Subcutaneous abdominal adipose tissue (tissue), 5 donors: Measurements from ENCODE around the gene LGR6.

Source experiments
- H3K27ac ChIP-seq: one replicate; pipeline ENCODE4 v1.7.0; 2013; ENCODE audit warnings: low read depth, mild to moderate bottlenecking, inconsistent platforms, low read length, moderate library complexity
- H3K27me3 ChIP-seq, 5 donors: one replicate each; pipeline ENCODE4 v1.7.0; 2013; ENCODE audit warnings: low read length in 5 of 5, inconsistent platforms in 1 of 5; ENCODE audit not compliant: control insufficient read depth in 5 of 5, insufficient read depth in 4 of 5
- H3K36me3 ChIP-seq, 5 donors: one replicate each; pipeline ENCODE4 v1.7.0; 2013; ENCODE audit warnings: low read length in 5 of 5; ENCODE audit not compliant: control insufficient read depth in 5 of 5, insufficient read depth in 5 of 5
- H3K4me1 ChIP-seq, 5 donors: one replicate each; pipeline ENCODE4 v1.7.0; 2013; ENCODE audit warnings: low read length in 5 of 5, mild to moderate bottlenecking in 3 of 5, moderate library complexity in 1 of 5; ENCODE audit not compliant: control insufficient read depth in 5 of 5, insufficient read depth in 5 of 5
- H3K4me3 ChIP-seq, 5 donors: one replicate each; pipeline ENCODE4 v1.7.0; 2013; ENCODE audit warnings: low read length in 5 of 5, low read depth in 1 of 5
- H3K9ac ChIP-seq, 5 donors: one replicate each; pipeline ENCODE4 v1.7.0; 2013; ENCODE audit warnings: low read length in 5 of 5, mild to moderate bottlenecking in 4 of 5, moderate library complexity in 3 of 5
- H3K9me3 ChIP-seq, 5 donors: one replicate each; pipeline ENCODE4 v1.7.0; 2013; ENCODE audit warnings: low read length in 5 of 5; ENCODE audit not compliant: control insufficient read depth in 5 of 5
- donor health status: healthy.
- donor health status: healthy.
- donor health status: healthy.
- donor health status: healthy.
- donor health status: healthy.

Gene LGR6

DNA sequence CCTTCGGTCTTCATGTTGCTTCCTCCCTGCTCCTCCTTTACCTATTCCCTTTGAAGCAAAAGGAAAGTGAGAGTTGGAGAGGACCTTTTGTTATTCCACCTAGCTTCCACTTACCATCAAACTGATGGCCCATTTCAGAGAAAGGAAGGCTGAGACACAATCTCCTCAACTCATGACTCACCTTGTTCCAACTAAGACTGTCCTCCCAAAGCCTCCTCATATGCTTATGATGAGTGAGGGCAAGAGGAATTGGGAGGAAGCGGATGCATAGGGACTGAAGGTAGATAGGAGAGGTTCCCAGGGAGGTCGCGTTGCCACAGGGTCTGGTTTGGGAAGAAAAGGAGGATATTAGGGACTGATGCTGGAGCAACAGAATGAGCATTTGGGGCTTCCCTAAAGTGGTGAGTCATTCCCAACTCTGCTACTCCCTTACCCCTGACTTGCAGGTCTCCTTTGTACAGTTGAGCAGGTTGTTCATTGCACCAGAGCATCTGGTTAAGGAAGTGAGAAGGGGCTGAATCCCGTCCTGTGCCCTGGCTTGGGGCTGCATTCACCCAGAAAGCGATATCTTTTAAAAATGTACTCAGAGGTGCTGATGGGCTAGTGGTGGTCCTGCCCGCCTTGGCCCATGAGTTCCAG is 35.0 kb downstream of the LGR6 start:
- H3K36me3 ChIP-seq: no peaks in the 10 kb centered on the region
- no peak overlapping the region for H3K4me3 ChIP-seq
- peaks cover 3 to 11% (median 8%) of the 10 kb centered on the region in 5 donors for H3K27me3 ChIP-seq
- H3K9me3 ChIP-seq: no peaks in the 10 kb centered on the region
- no peak overlapping the region for H3K27ac ChIP-seq
- H3K9ac ChIP-seq: no peak overlapping the region
- H3K4me1 ChIP-seq: no peaks in the 10 kb centered on the region

- H3K27ac ChIP-seq: no peak overlapping the region
- no peaks in the 10 kb centered on the region for H3K4me1 ChIP-seq
- H3K36me3 ChIP-seq: no peaks in the 10 kb centered on the region
- H3K9ac ChIP-seq: no peak overlapping the region
- no peaks in the 10 kb centered on the region for H3K9me3 ChIP-seq
- H3K4me3 ChIP-seq: no peak overlapping the region
- H3K27me3 ChIP-seq: peaks cover 3 to 11% (median 8%) of the 10 kb centered on the region in 5 donors
These were observed 35.8 kb downstream of the LGR6 start for GRCh38 chr1:202229376-202229775.

- no peaks in the 10 kb centered on the region for H3K36me3 ChIP-seq
- H3K4me1 ChIP-seq: no peaks in the 10 kb centered on the region
- H3K9me3 ChIP-seq: no peaks in the 10 kb centered on the region
- no peak overlapping the region for H3K9ac ChIP-seq
- H3K27ac ChIP-seq: no peak overlapping the region
- peaks cover 3 to 11% (median 8%) of the 10 kb centered on the region in 5 donors for H3K27me3 ChIP-seq
- no peak overlapping the region for H3K4me3 ChIP-seq
These were observed 36.7 kb downstream of the LGR6 start for GRCh38 chr1:202230061-202230938.

DNA sequence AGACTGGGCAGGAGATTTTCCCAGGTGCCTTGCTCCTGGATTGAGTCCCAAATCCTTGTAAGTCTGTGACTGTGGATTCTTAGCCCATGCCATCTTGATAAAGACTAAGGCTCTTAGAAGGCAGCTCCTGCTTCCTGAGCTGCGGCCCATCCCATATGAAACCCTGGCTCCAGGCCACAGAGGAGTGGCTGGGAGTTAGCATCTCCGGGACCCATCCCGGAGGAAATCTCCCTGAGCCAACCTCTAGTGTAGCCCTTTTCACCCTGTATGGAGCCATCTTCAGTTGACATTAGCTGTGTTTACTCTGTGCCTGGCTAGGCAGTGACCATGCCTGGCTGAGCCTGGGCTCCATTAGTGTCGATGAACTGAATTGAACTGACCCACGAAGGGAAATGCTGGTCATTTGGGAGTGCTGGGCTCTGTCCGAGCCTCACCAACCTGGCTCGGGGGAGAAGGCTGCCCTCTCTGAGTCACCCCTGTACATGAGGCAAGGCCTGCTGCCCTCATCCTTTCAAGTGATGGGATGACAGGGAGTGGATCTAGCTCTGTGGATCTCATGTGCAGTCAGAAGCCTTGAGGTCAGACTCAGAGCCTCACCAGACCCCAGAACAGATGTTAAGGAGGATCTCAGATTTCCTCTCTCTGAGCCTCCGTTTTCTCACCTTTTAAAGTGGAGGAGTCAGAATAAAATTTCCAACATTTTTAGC is 37.5 kb downstream of the LGR6 start:
- Histone ChIP-seq H3K4me3 (no peak overlapping the region), H3K27me3 (peaks cover 9 to 17% (median 13%) of the 10 kb centered on the region in 5 donors), H3K4me1 (no peaks in the 10 kb centered on the region), H3K36me3 (no peaks in the 10 kb centered on the region), H3K9me3 (no peaks in the 10 kb centered on the region), H3K9ac (no peak overlapping the region), H3K27ac (no peak overlapping the region)

DNA sequence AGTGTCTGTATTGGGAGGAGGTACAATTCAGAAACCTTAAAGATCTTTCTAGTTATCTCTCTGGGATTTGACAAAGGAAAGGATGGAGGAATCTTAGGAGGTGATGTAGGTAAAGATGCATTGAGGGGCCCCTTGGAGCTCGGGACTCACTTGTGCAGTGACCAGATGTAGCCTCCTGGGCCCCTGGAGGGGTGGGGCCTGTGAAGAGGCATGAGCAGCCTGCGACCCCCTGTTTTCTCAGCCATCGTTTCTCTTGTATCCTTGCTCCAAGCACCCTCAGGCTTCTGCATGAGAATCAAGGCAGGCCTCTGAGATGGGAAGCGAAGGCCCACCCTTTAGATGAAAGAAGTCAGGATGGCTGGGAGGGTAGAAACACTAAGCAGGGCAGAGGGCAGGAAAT is 39.6 kb downstream of the LGR6 start:
- Histone ChIP-seq H3K27ac (no peak overlapping the region), H3K9me3 (no peaks in the 10 kb centered on the region), H3K4me3 (no peak overlapping the region), H3K9ac (no peak overlapping the region), H3K4me1 (no peaks in the 10 kb centered on the region), H3K27me3 (peaks cover 15 to 28% (median 25%) of the 10 kb centered on the region in 5 donors), H3K36me3 (no peaks in the 10 kb centered on the region)

DNA sequence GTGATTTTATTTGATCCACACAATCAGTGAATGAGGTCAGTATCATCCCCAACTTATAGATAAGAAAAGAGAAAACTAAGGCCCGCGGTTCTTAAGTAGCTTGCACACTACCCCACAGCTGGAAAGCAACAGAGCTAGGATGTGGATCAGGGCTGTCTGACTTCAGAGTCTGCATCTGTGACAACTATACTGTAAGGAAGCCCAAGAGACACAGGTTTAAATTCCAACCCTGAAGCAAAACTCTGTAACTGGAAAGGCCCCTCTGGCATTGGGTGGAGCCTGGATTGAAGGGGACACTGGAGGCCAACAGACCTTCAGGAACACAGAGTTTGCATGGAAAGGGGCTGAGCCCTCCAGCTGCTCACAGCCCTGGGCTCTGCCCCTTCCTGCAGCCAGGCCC is 40.2 kb downstream of the LGR6 start:
- no peak overlapping the region for H3K27ac ChIP-seq

DNA sequence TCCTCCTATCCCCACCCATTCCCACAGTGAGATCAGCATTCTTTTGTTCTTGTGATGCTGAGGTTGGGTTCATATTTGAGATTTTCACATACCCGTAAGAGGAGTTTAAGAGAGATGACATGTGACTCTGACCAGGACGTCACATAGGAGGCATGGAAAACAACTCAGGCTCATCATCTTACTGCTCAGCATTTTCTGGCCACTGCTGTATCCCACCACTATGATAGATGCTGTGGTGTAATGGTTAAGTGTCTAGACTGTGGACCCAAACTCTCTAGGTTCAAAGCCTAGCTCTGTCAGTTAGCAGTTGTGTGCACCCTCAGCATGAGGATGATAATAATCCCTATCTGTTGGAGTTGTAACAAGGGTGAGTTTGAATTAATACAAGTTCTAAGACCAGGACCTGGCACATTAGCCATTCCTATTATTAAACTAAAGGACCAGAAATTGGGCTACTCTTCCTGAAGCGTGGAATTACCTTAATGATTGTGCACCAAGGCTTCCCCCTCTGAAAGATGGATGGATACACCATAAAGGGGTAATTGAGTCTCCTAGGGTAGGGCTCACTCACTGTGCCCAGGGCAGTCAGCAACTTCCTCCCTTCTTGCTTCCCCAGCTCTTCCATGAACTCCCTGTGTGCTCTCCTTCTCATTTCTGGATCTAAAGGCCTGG is 40.9 kb downstream of the LGR6 start:
- Histone ChIP-seq H3K4me1 (no peaks in the 10 kb centered on the region), H3K27ac (no peak overlapping the region), H3K9ac (no peak overlapping the region), H3K9me3 (no peaks in the 10 kb centered on the region), H3K36me3 (no peaks in the 10 kb centered on the region), H3K27me3 (peaks cover 13 to 36% (median 26%) of the 10 kb centered on the region in 5 donors), H3K4me3 (no peak overlapping the region)

More for the DNA sequence above, 40.2 kb downstream of the LGR6 start:
- no peaks in the 10 kb centered on the region for H3K36me3 ChIP-seq
- no peak overlapping the region for H3K4me3 ChIP-seq
- peaks cover 15 to 30% (median 24%) of the 10 kb centered on the region in 5 donors for H3K27me3 ChIP-seq
- no peaks in the 10 kb centered on the region for H3K9me3 ChIP-seq
- no peak overlapping the region for H3K9ac ChIP-seq
- no peaks in the 10 kb centered on the region for H3K4me1 ChIP-seq

DNA sequence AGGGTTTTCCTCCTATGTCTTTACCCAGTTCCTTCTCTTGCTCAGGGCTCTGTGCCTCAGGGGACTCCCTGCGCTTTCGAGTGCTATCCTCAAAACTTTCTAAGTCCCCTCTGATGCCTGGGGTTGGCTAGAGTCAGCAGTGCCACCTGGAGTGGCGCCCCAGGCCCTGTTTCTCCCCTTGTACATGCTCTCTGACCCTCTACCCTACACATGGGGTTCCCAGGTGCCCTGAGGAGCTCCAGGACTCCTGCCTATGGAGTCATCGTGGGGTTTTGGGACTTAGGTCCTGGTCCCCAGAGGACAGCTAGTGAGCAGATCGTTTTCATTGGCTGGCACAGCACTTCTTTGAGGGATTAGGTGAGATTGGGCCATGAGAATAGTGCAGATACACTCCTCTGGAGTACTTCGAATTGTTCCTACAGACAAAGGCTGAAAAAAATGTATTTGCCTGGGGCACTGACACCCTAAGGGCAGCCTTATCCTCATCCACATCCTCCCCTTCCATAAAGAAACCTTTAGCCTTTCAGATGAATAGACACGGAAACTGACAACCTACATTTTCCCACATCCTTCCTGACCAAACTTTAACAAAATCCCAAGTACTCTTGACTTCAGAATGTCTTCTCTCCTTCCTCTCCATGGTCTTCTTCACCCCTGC is 41.5 kb downstream of the LGR6 start:
- Histone ChIP-seq H3K4me3 (no peak overlapping the region), H3K27ac (no peak overlapping the region), H3K27me3 (peaks cover 11 to 38% (median 23%) of the 10 kb centered on the region in 5 donors), H3K9ac (no peak overlapping the region), H3K36me3 (no peaks in the 10 kb centered on the region), H3K4me1 (no peaks in the 10 kb centered on the region), H3K9me3 (no peaks in the 10 kb centered on the region)
